PC-3 (cell line): Measurements from ENCODE around the gene APOA4. TPM values are rescaled to one million over a fixed set of nuclear protein-coding genes. Genes with fewer than 3 reads are reported as not detected.

ENCODE experiments used
- ATAC-seq: fragments of 200-7000 bp; cut with Tn5 transposase; 2 replicates; pipeline ENCODE4 v1.9.1; 2020; ENCODE audit warnings: mild to moderate bottlenecking, moderate library complexity
- BruUV-seq: library from RNA; stranded (reverse); fragments of 400-500 nt; replicated peaks from 2 replicates; lab custom pipeline; 2021; lab: Mats Ljungman, UMichigan
- CTCF ChIA-PET: fragments of 300-600 bp; sonication (Branson Sonifier 250); formaldehyde crosslinking; loops from one replicate; lab custom pipeline; 2022; ENCODE audit warnings: antibody characterized with exemption; lab: Charles Lee
- POLR2A ChIA-PET: fragments of 300-600 bp; sonication (Branson Sonifier 250); formaldehyde crosslinking; loops from one replicate; lab custom pipeline; 2022; ENCODE audit warnings: antibody characterized with exemption; ENCODE audit not compliant: unreplicated experiment; lab: Charles Lee
- DNase-seq: peaks from one replicate; pipeline ENCODE4 v3.0.0-alpha.2; 2015
- H2AFZ ChIP-seq: fragments of 300-600 bp; sonication (generic); 2 replicates; pipeline ENCODE4 v1.6.0; 2016; ENCODE audit warnings: antibody characterized with exemption, low read length
- H3F3A ChIP-seq: fragments of 300-600 bp; sonication (generic); one replicate; pipeline ENCODE4 v1.6.0; 2017; ENCODE audit warnings: antibody characterized with exemption, low read length, control low read depth, mild to moderate bottlenecking; ENCODE audit not compliant: unreplicated experiment
- H3K27ac ChIP-seq: fragments of 300-600 bp; sonication (generic); 2 replicates; pipeline ENCODE4 v1.5.1; 2016; ENCODE audit warnings: mild to moderate bottlenecking, low read length
- H3K27me3 ChIP-seq: fragments of 300-600 bp; sonication (generic); 2 replicates; pipeline ENCODE4 v1.6.1; 2016; ENCODE audit warnings: low read length, mixed read lengths
- H3K36me3 ChIP-seq: fragments of 300-600 bp; sonication (generic); 2 replicates; pipeline ENCODE4 v1.6.1; 2016; ENCODE audit warnings: low read depth, mixed run types, low read length, mixed read lengths
- H3K4me1 ChIP-seq: fragments of 300-600 bp; sonication (generic); 2 replicates; pipeline ENCODE4 v1.5.1; 2016; ENCODE audit warnings: low read length; ENCODE audit not compliant: insufficient read depth
- H3K4me2 ChIP-seq: fragments of 300-600 bp; sonication (generic); 2 replicates; pipeline ENCODE4 v1.6.0; 2016; ENCODE audit warnings: low read length
- H3K4me3 ChIP-seq: fragments of 300-600 bp; sonication (generic); 2 replicates; pipeline ENCODE4 v1.5.1; 2016; ENCODE audit warnings: mild to moderate bottlenecking, low read length, mixed read lengths
- H3K79me2 ChIP-seq: fragments of 300-600 bp; sonication (generic); 2 replicates; pipeline ENCODE4 v1.6.1; 2017; ENCODE audit warnings: low read length, mixed read lengths
- H3K9ac ChIP-seq: fragments of 300-600 bp; sonication (generic); 2 replicates; pipeline ENCODE4 v1.6.0; 2016; ENCODE audit warnings: mild to moderate bottlenecking, low read length
- H3K9me2 ChIP-seq: fragments of 300-600 bp; sonication (generic); replicated peaks from 2 replicates; pipeline ENCODE4 v1.6.1; 2016; ENCODE audit warnings: mixed run types, low read length, mixed read lengths
- H3K9me3 ChIP-seq: fragments of 300-600 bp; sonication (generic); 2 replicates; pipeline ENCODE4 v1.6.1; 2016; ENCODE audit warnings: low read length, mixed read lengths
- H4K20me1 ChIP-seq: fragments of 300-600 bp; sonication (generic); 2 replicates; pipeline ENCODE4 v1.6.1; 2016; ENCODE audit warnings: low read length, mixed read lengths
- CTCF ChIP-seq: fragments of 300-600 bp; sonication (generic); conservative IDR thresholded peaks from 2 replicates; pipeline ENCODE4 v1.5.1; 2017; ENCODE audit warnings: antibody characterized with exemption, low read depth, mild to moderate bottlenecking, low read length
- EZH2 ChIP-seq: fragments of 300-600 bp; sonication (generic); IDR thresholded peaks from one replicate; pipeline ENCODE4 v1.6.1; 2017; ENCODE audit warnings: antibody characterized with exemption, mild to moderate bottlenecking, low read length; ENCODE audit not compliant: unreplicated experiment
- EZH2phosphoT487 ChIP-seq: fragments of 300-600 bp; sonication (generic); IDR thresholded peaks from 2 replicates; pipeline ENCODE4 v1.6.1; 2018; ENCODE audit warnings: mild to moderate bottlenecking, antibody characterized with exemption, low read length, borderline replicate concordance
- intact Hi-C: fragments of 100-400 bp; cut with micrococcal nuclease; formaldehyde crosslinking; loops from 2 replicates; pipeline ENCODE4 v1.9.0; 2023
- total RNA-seq: library from RNA; depleted of rRNA; stranded (reverse); fragments of >200 nt; gene quantifications from 2 replicates; pipeline ENCODE4 v1.2.3, GENCODE V29; 2014

Gene APOA4
- total RNA-seq, 1 experiment from 2014 or later: not detected

GRCh38 chr11:116788975-116789374 is 34.1 kb downstream of the APOA4 start:
- H3K9me3 ChIP-seq: no peaks in the 10 kb centered on the region
- TF ChIP-seq EZH2 (no peak), CTCF (no peak), EZH2phosphoT487 (no peak)
- no peaks in the 10 kb centered on the region for H3K27me3 ChIP-seq
- H3K4me3 ChIP-seq: no peak overlapping the region
- no TSS peak for BruUV-seq
- intact Hi-C loops: loop anchor here (1.0 to 2.0 kb wide), 2 partner anchors 16 to 46 kb away; no protein-coding TSS in a partner anchor
- H3K79me2 ChIP-seq: peaks cover 26% of the 10 kb centered on the region
- CTCF ChIA-PET: interaction anchor here (2.6 kb wide), 1 partner anchor 47 kb away, joined by 16 read pairs; the partner anchor contains the start of gene APOA1
- H3K9me2 ChIP-seq: no peaks in the 10 kb centered on the region
- H3K4me1 ChIP-seq: peaks cover 37% of the 10 kb centered on the region
- no peak overlapping the region for H2AFZ ChIP-seq
- H4K20me1 ChIP-seq: no peaks in the 10 kb centered on the region; the same call in 1 of the 2 replicates
- no peak overlapping the region for H3K9ac ChIP-seq
- peaks cover 27% of the 10 kb centered on the region for H3K36me3 ChIP-seq
- H3F3A ChIP-seq: no peaks in the 10 kb centered on the region
- DNase-seq (no peak), ATAC-seq (no peak)
- no peak overlapping the region for H3K27ac ChIP-seq
- POLR2A ChIA-PET: no interaction called here
- H3K4me2 ChIP-seq: no peak overlapping the region

- Histone ChIP-seq H3K4me1 (peaks cover 37% of the 10 kb centered on the region), H3K9me2 (no peaks in the 10 kb centered on the region), H3K9me3 (no peaks in the 10 kb centered on the region), H3K27me3 (no peaks in the 10 kb centered on the region), H3K27ac (no peak overlapping the region), H3F3A (no peaks in the 10 kb centered on the region), H3K79me2 (peaks cover 26% of the 10 kb centered on the region), H3K9ac (peak overlapping the region; percentile 92), H3K4me2 (peak overlapping the region; percentile 94), H4K20me1 (no peaks in the 10 kb centered on the region; the same call in 1 of the 2 replicates), H3K36me3 (peaks cover 31% of the 10 kb centered on the region), H2AFZ (peak overlapping the region; percentile 97), H3K4me3 (peak overlapping the region; percentile 83)
- CTCF ChIA-PET: interaction anchor here (2.6 kb wide), 1 partner anchor 48 kb away, joined by 16 read pairs; the partner anchor contains the start of gene APOA1
- POLR2A ChIA-PET: interaction anchor here (0.6 to 2.0 kb wide), 4 partner anchors 47 to 391 kb away, joined by 3 to 8 read pairs (median 6); no protein-coding TSS in a partner anchor
- no peak for ATAC-seq
- intact Hi-C loops: loop anchor here (1.0 to 2.0 kb wide), 2 partner anchors 15 to 46 kb away; no protein-coding TSS in a partner anchor
- DNase-seq: no peak
- no peak for TF ChIP-seq EZH2
- TF ChIP-seq EZH2phosphoT487: no peak
- TF ChIP-seq CTCF: no peak
- no TSS peak for BruUV-seq
Observed at GRCh38 chr11:116788534-116788933, 34.6 kb downstream of the APOA4 start.
